HepG2 (cell line): ENCODE results near the gene POLR1C. TPM values are rescaled to one million over a fixed set of nuclear protein-coding genes. Genes with fewer than 3 reads are reported as not detected.

Source experiments
- ASH2L ChIP-seq: fragments of 300-600, 200-600 bp; sonication (generic); IDR thresholded peaks from 2 replicates; pipeline ENCODE4 v1.7.0; 2017; ENCODE audit warnings: low read depth, mild to moderate bottlenecking, moderate library complexity, mixed read lengths, low read length; ENCODE audit not compliant: insufficient read length
- ATAD3A ChIP-seq: sonication (generic); formaldehyde crosslinking; IDR thresholded peaks from 2 replicates; pipeline ENCODE4 v1.4.0; 2020; ENCODE audit warnings: missing genetic modification reagents
- BHLHE40 ChIP-seq: IDR thresholded peaks from 2 replicates; pipeline ENCODE4 v1.6.1; 2011; ENCODE audit warnings: low read length, improper control_type of control experiment
- CREM ChIP-seq, 2 experiments: sonication (generic) in 1 of 2; formaldehyde crosslinking in 1 of 2; IDR thresholded peaks; 2 replicates each; pipeline versions ENCODE4 v1.4.0 to v1.6.1; 2016 to 2020; ENCODE audit warnings: antibody characterized with exemption in 1 of 2, mild to moderate bottlenecking in 1 of 2, missing genetic modification reagents in 1 of 2
- DNMT1 ChIP-seq: sonication (generic); formaldehyde crosslinking; IDR thresholded peaks from 2 replicates; pipeline ENCODE4 v1.5.1; 2020; ENCODE audit warnings: mild to moderate bottlenecking, missing genetic modification reagents
- ETV5 ChIP-seq: IDR thresholded peaks from 2 replicates; pipeline ENCODE4 v1.6.1; 2018; ENCODE audit warnings: missing biosample characterization, missing genetic modification reagents, inconsistent platforms, borderline replicate concordance
- HNF4A ChIP-seq: sonication (generic); formaldehyde crosslinking; IDR thresholded peaks from 2 replicates; pipeline ENCODE4 v1.4.0; 2020; ENCODE audit warnings: missing genetic modification reagents
- MEF2D ChIP-seq: sonication (generic); formaldehyde crosslinking; IDR thresholded peaks from 2 replicates; pipeline ENCODE4 v1.5.1; 2020; ENCODE audit warnings: mild to moderate bottlenecking, missing genetic modification reagents
- PAX8 ChIP-seq: sonication (generic); formaldehyde crosslinking; IDR thresholded peaks from 2 replicates; pipeline ENCODE4 v1.8.0; 2022; ENCODE audit warnings: mild to moderate bottlenecking, missing genetic modification reagents, borderline replicate concordance
- RFX5 ChIP-seq: IDR thresholded peaks from 2 replicates; pipeline ENCODE4 v1.6.1; 2011; ENCODE audit warnings: low read depth, low read length, improper control_type of control experiment
- SALL1 ChIP-seq: sonication (generic); formaldehyde crosslinking; IDR thresholded peaks from 2 replicates; pipeline ENCODE4 v1.8.0; 2022; ENCODE audit warnings: mild to moderate bottlenecking, missing genetic modification reagents
- SIX4 ChIP-seq: sonication (generic); formaldehyde crosslinking; IDR thresholded peaks from 2 replicates; pipeline ENCODE4 v1.4.0; 2020; ENCODE audit warnings: missing genetic modification reagents
- ZNF230 ChIP-seq: sonication (generic); formaldehyde crosslinking; IDR thresholded peaks from 2 replicates; pipeline ENCODE4 v1.4.0; 2020; ENCODE audit warnings: mild to moderate bottlenecking, missing genetic modification reagents
- ZNF282 ChIP-seq: fragments of 450-650 bp; IDR thresholded peaks from 2 replicates; pipeline ENCODE4 v1.6.1; 2018; ENCODE audit not compliant: partially characterized antibody
- ZNF552 ChIP-seq: sonication (generic); formaldehyde crosslinking; IDR thresholded peaks from 2 replicates; pipeline ENCODE4 v1.9.0; 2022; ENCODE audit warnings: missing genetic modification reagents, mild to moderate bottlenecking, borderline replicate concordance
- ZSCAN9 ChIP-seq: IDR thresholded peaks from 2 replicates; pipeline ENCODE4 v1.6.1; 2016; ENCODE audit warnings: borderline replicate concordance
- polyA plus RNA-seq, 8 experiments: library from polyadenylated mRNA; depleted of rRNA in 3 of 8; stranded (reverse) in 7 of 8; unstranded in 1 of 8; fragments of >200 nt; fragmentation: Illumina TruSeq in 4 of 8; extraction: Trizol in 4 of 8; gene quantifications; 2 replicates each; pipeline versions ENCODE4 v1.2.1 to v1.2.3, GENCODE V29; 2011 to 2016; ENCODE audit warnings: low read depth in 4 of 8, missing spikeins in 1 of 8, mixed read lengths in 1 of 8; ENCODE audit not compliant: insufficient read depth in 1 of 8
- total RNA-seq, 5 experiments: library from RNA; depleted of rRNA; stranded (reverse); fragments of >200 nt; fragmentation: Illumina TruSeq; extraction: Trizol; gene quantifications; 2 replicates each; pipeline ENCODE4 v1.2.3, GENCODE V29; 2016; ENCODE audit warnings: low read depth in 1 of 5
- TF ChIP-seq, protein P1 (sequence below): sonication (generic); formaldehyde crosslinking; IDR thresholded peaks from 2 replicates; pipeline ENCODE4 v1.8.1; 2023; ENCODE audit warnings: missing genetic modification reagents, inconsistent platforms, borderline replicate concordance
- TF ChIP-seq, protein P2 (sequence below): sonication (generic); formaldehyde crosslinking; IDR thresholded peaks from 2 replicates; pipeline ENCODE4 v1.5.1; 2020; ENCODE audit warnings: mild to moderate bottlenecking, missing genetic modification reagents, borderline replicate concordance
- TF ChIP-seq, protein P3 (sequence below): sonication (generic); formaldehyde crosslinking; IDR thresholded peaks from 2 replicates; pipeline ENCODE4 v1.4.0; 2020; ENCODE audit warnings: missing genetic modification reagents, borderline replicate concordance

POLR1C gene
- total and polyA plus RNA-seq, 2 of the 13 experiments (the other 11 are each of a cell fraction or from before 2014, with no cell fraction given) = 62.6 to 72.2 TPM

DNA sequence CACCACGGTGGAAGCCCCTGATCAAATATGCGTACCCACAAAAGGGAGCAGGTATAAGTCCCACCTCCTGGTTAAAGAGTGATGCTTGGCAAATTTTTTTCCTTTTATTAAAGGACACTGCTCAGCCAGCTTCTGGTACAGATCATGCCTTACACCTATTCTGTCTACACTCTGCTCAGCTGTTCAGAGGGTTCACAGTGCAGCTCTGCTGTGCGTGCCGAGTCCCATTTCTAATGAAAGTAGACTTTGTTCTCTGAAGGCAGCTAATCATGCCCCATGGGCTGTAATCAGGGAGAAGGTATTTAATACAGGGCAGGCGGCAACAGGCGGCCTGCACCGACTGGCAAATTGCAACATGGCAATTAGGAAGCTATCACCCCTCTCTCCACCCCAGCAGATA lies 23.1 kb upstream of the POLR1C start (continued):
- TF ChIP-seq, protein P1, sequence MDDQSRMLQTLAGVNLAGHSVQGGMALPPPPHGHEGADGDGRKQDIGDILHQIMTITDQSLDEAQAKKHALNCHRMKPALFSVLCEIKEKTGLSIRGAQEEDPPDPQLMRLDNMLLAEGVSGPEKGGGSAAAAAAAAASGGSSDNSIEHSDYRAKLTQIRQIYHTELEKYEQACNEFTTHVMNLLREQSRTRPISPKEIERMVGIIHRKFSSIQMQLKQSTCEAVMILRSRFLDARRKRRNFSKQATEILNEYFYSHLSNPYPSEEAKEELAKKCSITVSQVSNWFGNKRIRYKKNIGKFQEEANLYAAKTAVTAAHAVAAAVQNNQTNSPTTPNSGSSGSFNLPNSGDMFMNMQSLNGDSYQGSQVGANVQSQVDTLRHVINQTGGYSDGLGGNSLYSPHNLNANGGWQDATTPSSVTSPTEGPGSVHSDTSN = no peak
- 0 out of 2 replicates have a peak, but pooled peaks have one; percentile 78 for TF ChIP-seq ZNF230 (CRISPR knock-in tag)
- TF ChIP-seq BHLHE40 = peak; percentile 71
- TF ChIP-seq RFX5 = no peak
- no peak for TF ChIP-seq PAX8 (CRISPR knock-in tag)
- TF ChIP-seq HNF4A (CRISPR knock-in tag) = peak; percentile 95
- TF ChIP-seq ETV5 (CRISPR knock-in tag) = peak; percentile 59; the same call in 1 of the 2 replicates
- TF ChIP-seq ATAD3A (CRISPR knock-in tag) = no peak
- TF ChIP-seq, protein P2, sequence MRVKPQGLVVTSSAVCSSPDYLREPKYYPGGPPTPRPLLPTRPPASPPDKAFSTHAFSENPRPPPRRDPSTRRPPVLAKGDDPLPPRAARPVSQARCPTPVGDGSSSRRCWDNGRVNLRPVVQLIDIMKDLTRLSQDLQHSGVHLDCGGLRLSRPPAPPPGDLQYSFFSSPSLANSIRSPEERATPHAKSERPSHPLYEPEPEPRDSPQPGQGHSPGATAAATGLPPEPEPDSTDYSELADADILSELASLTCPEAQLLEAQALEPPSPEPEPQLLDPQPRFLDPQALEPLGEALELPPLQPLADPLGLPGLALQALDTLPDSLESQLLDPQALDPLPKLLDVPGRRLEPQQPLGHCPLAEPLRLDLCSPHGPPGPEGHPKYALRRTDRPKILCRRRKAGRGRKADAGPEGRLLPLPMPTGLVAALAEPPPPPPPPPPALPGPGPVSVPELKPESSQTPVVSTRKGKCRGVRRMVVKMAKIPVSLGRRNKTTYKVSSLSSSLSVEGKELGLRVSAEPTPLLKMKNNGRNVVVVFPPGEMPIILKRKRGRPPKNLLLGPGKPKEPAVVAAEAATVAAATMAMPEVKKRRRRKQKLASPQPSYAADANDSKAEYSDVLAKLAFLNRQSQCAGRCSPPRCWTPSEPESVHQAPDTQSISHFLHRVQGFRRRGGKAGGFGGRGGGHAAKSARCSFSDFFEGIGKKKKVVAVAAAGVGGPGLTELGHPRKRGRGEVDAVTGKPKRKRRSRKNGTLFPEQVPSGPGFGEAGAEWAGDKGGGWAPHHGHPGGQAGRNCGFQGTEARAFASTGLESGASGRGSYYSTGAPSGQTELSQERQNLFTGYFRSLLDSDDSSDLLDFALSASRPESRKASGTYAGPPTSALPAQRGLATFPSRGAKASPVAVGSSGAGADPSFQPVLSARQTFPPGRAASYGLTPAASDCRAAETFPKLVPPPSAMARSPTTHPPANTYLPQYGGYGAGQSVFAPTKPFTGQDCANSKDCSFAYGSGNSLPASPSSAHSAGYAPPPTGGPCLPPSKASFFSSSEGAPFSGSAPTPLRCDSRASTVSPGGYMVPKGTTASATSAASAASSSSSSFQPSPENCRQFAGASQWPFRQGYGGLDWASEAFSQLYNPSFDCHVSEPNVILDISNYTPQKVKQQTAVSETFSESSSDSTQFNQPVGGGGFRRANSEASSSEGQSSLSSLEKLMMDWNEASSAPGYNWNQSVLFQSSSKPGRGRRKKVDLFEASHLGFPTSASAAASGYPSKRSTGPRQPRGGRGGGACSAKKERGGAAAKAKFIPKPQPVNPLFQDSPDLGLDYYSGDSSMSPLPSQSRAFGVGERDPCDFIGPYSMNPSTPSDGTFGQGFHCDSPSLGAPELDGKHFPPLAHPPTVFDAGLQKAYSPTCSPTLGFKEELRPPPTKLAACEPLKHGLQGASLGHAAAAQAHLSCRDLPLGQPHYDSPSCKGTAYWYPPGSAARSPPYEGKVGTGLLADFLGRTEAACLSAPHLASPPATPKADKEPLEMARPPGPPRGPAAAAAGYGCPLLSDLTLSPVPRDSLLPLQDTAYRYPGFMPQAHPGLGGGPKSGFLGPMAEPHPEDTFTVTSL (CRISPR knock-in tag) = no peak
- 0 out of 2 replicates have a peak, but pooled peaks have one; percentile 8 for TF ChIP-seq SIX4 (CRISPR knock-in tag)
- peak; percentile 30 for TF ChIP-seq ASH2L
- TF ChIP-seq, protein P3, sequence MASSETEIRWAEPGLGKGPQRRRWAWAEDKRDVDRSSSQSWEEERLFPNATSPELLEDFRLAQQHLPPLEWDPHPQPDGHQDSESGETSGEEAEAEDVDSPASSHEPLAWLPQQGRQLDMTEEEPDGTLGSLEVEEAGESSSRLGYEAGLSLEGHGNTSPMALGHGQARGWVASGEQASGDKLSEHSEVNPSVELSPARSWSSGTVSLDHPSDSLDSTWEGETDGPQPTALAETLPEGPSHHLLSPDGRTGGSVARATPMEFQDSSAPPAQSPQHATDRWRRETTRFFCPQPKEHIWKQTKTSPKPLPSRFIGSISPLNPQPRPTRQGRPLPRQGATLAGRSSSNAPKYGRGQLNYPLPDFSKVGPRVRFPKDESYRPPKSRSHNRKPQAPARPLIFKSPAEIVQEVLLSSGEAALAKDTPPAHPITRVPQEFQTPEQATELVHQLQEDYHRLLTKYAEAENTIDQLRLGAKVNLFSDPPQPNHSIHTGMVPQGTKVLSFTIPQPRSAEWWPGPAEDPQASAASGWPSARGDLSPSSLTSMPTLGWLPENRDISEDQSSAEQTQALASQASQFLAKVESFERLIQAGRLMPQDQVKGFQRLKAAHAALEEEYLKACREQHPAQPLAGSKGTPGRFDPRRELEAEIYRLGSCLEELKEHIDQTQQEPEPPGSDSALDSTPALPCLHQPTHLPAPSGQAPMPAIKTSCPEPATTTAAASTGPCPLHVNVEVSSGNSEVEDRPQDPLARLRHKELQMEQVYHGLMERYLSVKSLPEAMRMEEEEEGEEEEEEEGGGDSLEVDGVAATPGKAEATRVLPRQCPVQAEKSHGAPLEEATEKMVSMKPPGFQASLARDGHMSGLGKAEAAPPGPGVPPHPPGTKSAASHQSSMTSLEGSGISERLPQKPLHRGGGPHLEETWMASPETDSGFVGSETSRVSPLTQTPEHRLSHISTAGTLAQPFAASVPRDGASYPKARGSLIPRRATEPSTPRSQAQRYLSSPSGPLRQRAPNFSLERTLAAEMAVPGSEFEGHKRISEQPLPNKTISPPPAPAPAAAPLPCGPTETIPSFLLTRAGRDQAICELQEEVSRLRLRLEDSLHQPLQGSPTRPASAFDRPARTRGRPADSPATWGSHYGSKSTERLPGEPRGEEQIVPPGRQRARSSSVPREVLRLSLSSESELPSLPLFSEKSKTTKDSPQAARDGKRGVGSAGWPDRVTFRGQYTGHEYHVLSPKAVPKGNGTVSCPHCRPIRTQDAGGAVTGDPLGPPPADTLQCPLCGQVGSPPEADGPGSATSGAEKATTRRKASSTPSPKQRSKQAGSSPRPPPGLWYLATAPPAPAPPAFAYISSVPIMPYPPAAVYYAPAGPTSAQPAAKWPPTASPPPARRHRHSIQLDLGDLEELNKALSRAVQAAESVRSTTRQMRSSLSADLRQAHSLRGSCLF = no peak
- TF ChIP-seq ZNF552 (CRISPR knock-in tag) = no peak
- peak; percentile 46; the same call in 1 of the 2 replicates for TF ChIP-seq ZSCAN9
- TF ChIP-seq MEF2D (CRISPR knock-in tag) = peak; percentile 45; the same call in 1 of the 2 replicates
- peak; percentile 36; the same call in 1 of the 2 replicates for TF ChIP-seq CREM (IDR thresholded peaks at IDR 0.05)
- TF ChIP-seq CREM (CRISPR knock-in tag; IDR thresholded peaks at IDR 0.05) = no peak
- peak; percentile 77 for TF ChIP-seq SALL1 (CRISPR knock-in tag)
- TF ChIP-seq DNMT1 (CRISPR knock-in tag) = no peak
- TF ChIP-seq ZNF282 = no peak
